GM12878 (cell line): Measurements from ENCODE around the gene BLCAP. TPM values are rescaled to one million over a fixed set of nuclear protein-coding genes. Genes with fewer than 3 reads are reported as not detected.

Experiments
- ATAC-seq: fragments of 200-7000 bp; cut with Tn5 transposase; 3 replicates; pipeline ENCODE4 v1.9.1; 2020; ENCODE audit warnings: mild to moderate bottlenecking, moderate library complexity
- BruUV-seq: library from RNA; stranded (reverse); fragments of 400-500 nt; replicated peaks from 2 replicates; lab custom pipeline; 2021; lab: Mats Ljungman, UMichigan
- CTCF ChIA-PET: fragments of 300-600 bp; sonication (Branson Sonifier 250); formaldehyde crosslinking; extraction: SDS; loops from one replicate; lab custom pipeline; 2021; ENCODE audit warnings: inconsistent platforms; lab: Yijun Ruan, JAX
- POLR2A ChIA-PET: fragments of 350-600 bp; formaldehyde crosslinking; extraction: SDS; loops from one replicate; lab custom pipeline; 2021; ENCODE audit warnings: inconsistent platforms; lab: Charles Lee
- RAD21 ChIA-PET: fragments of 300-600 bp; sonication (Branson Sonifier 250); formaldehyde crosslinking; loops from one replicate; lab custom pipeline; 2023; ENCODE audit warnings: antibody characterized with exemption; ENCODE audit not compliant: unreplicated experiment; lab: Charles Lee
- SMC1A ChIA-PET: fragments of 300-600 bp; sonication (Branson Sonifier 250); formaldehyde crosslinking; loops from one replicate; lab custom pipeline; 2023; ENCODE audit not compliant: unreplicated experiment, uncharacterized antibody; lab: Charles Lee
- DNase-seq: peaks from one replicate; pipeline ENCODE4 v3.0.0-alpha.2; 2011; ENCODE audit warnings: low read depth, low spot score
- FAIRE-seq: peaks from 3 replicates; lab custom pipeline; 2011; peaks lifted over from hg19 to GRCh38; lab: Jason Lieb, UNC
- H2AFZ ChIP-seq: 2 replicates; pipeline ENCODE4 v1.6.0; 2011; ENCODE audit warnings: low read depth, low read length, control low read depth; ENCODE audit not compliant: control insufficient read depth
- H3K27ac ChIP-seq: 2 replicates; pipeline ENCODE4 v1.5.1; 2011; ENCODE audit warnings: control low read depth; ENCODE audit not compliant: control insufficient read depth, insufficient read depth
- H3K27me3 ChIP-seq, 2 experiments: replicated peaks in 1 of 2; 2 replicates each; pipeline versions ENCODE4 v1.6.0 to v1.6.1; 2011; ENCODE audit warnings: low read length in 1 of 2; ENCODE audit not compliant: control insufficient read depth in 2 of 2, insufficient read depth in 2 of 2
- H3K36me3 ChIP-seq, 2 experiments: 2 replicates each; pipeline ENCODE4 v1.5.1; 2011; ENCODE audit warnings: low read length in 1 of 2; ENCODE audit not compliant: control insufficient read depth in 2 of 2, insufficient read depth in 2 of 2
- H3K4me1 ChIP-seq: 2 replicates; pipeline ENCODE4 v1.6.1; 2011; ENCODE audit warnings: mild to moderate bottlenecking, low read length, moderate library complexity, mixed read lengths; ENCODE audit not compliant: control insufficient read depth, insufficient read depth
- H3K4me2 ChIP-seq: 2 replicates; pipeline ENCODE4 v1.6.0; 2011; ENCODE audit warnings: control low read depth; ENCODE audit not compliant: control insufficient read depth, insufficient read depth
- H3K4me3 ChIP-seq: fragments of 200-600 bp; sonication (generic); 2 replicates; pipeline ENCODE4 v1.5.1; 2016
- H3K79me2 ChIP-seq: 2 replicates; pipeline ENCODE4 v1.6.0; 2011; ENCODE audit warnings: low read length; ENCODE audit not compliant: control insufficient read depth, insufficient read depth
- H3K9ac ChIP-seq: 2 replicates; pipeline ENCODE4 v1.8.0; 2011; ENCODE audit warnings: low read length, control low read depth, mixed read lengths; ENCODE audit not compliant: control insufficient read depth, insufficient read depth
- H3K9me3 ChIP-seq: replicated peaks from 3 replicates; pipeline ENCODE4 v1.5.1; 2011; ENCODE audit warnings: mild to moderate bottlenecking, low read length; ENCODE audit not compliant: control insufficient read depth, insufficient read depth
- H4K20me1 ChIP-seq: 2 replicates; pipeline ENCODE4 v1.6.0; 2011; ENCODE audit not compliant: control insufficient read depth, insufficient read depth
- ATF3 ChIP-seq: IDR thresholded peaks from 2 replicates; pipeline ENCODE4 v1.6.1; 2011; ENCODE audit warnings: low read depth, mild to moderate bottlenecking, low read length, moderate library complexity, borderline replicate concordance; ENCODE audit errors: extremely low read depth
- BACH1 ChIP-seq: fragments of 450-650 bp; IDR thresholded peaks from 2 replicates; pipeline ENCODE4 v1.6.1; 2017; ENCODE audit warnings: mild to moderate bottlenecking, borderline replicate concordance
- BCL3 ChIP-seq: IDR thresholded peaks from 2 replicates; pipeline ENCODE4 v1.6.1; 2011; ENCODE audit warnings: borderline replicate concordance, low read depth, mild to moderate bottlenecking, moderate library complexity, low read length; ENCODE audit not compliant: insufficient read depth, poor library complexity, severe bottlenecking
- BHLHE40 ChIP-seq, 2 experiments: fragments of 450-650 bp in 1 of 2; IDR thresholded peaks; 2 replicates each; pipeline ENCODE4 v1.6.1; 2011 to 2017; ENCODE audit warnings: low read depth in 2 of 2, borderline replicate concordance in 1 of 2, improper control_type of control experiment in 1 of 2, low read length in 1 of 2, mild to moderate bottlenecking in 1 of 2
- CREM ChIP-seq: IDR thresholded peaks from 2 replicates; pipeline ENCODE4 v1.6.1; 2014; ENCODE audit warnings: antibody characterized with exemption, low read depth
- HDGF ChIP-seq: fragments of 450-650 bp; IDR thresholded peaks from 2 replicates; pipeline ENCODE4 v1.6.1; 2016; ENCODE audit warnings: antibody characterized with exemption
- MEF2B ChIP-seq: fragments of 450-650 bp; IDR thresholded peaks from 2 replicates; pipeline ENCODE4 v1.6.1; 2018; ENCODE audit warnings: mild to moderate bottlenecking, moderate library complexity; ENCODE audit not compliant: partially characterized antibody, poor library complexity, severe bottlenecking
- NFYA ChIP-seq: IDR thresholded peaks from 2 replicates; pipeline ENCODE4 v1.6.1; 2011; ENCODE audit warnings: low read depth, mild to moderate bottlenecking, low read length, improper control_type of control experiment, borderline replicate concordance
- SMC3 ChIP-seq: IDR thresholded peaks from 2 replicates; pipeline ENCODE4 v1.6.1; 2011; ENCODE audit warnings: low read length, improper control_type of control experiment, borderline replicate concordance
- ZBTB11 ChIP-seq: fragments of 450-650 bp; formaldehyde crosslinking; IDR thresholded peaks from 2 replicates; pipeline ENCODE4 v1.5.0; 2022; ENCODE audit warnings: mild to moderate bottlenecking, missing genetic modification characterization
- ZNF687 ChIP-seq: fragments of 450-650 bp; IDR thresholded peaks from 2 replicates; pipeline ENCODE4 v1.6.1; 2017; ENCODE audit warnings: mild to moderate bottlenecking, moderate library complexity
- WGBS: methylation state at CpG from one replicate; pipeline ENCODE4 v1.1.6; 2016; ENCODE audit warnings: low lambda C conversion rate; ENCODE audit not compliant: insufficient replicate concordance, insufficient coverage; ENCODE audit errors: missing lambda C conversion rate; 5-methylcytosine and 5-hydroxymethylcytosine counted together
- in situ Hi-C: fragments of 300-500 bp; cut with MboI; formaldehyde crosslinking; loops from 9 replicates; pipeline ENCODE4 v1.14.3; 2018; ENCODE audit warnings: mixed read lengths
- intact Hi-C: fragments of 100-400 bp; cut with micrococcal nuclease; formaldehyde crosslinking; loops from one replicate; pipeline ENCODE4 v1.14.2; 2022; ENCODE audit not compliant: unreplicated experiment
- polyA plus RNA-seq, 11 experiments: library from polyadenylated mRNA; depleted of rRNA in 4 of 11; unstranded in 6 of 11; stranded (reverse) in 5 of 11; fragments of >200 nt; fragmentation: Nextera tagmentation in 4 of 11; fragmentation: Illumina TruSeq in 1 of 11; extraction: Ambion mirVana in 4 of 11; extraction: Trizol in 1 of 11; gene quantifications; 1 replicate in 1 of 11; 2 replicates in 10 of 11; pipeline versions ENCODE4 v1.2.1 to v1.2.3, GENCODE V29; 2011 to 2016; ENCODE audit warnings: inconsistent platforms in 2 of 11, missing spikeins in 2 of 11, low read depth in 1 of 11
- total RNA-seq, 4 experiments: library from RNA; depleted of rRNA in 3 of 4; stranded (reverse); fragments of >200 nt in 3 of 4; fragmentation: Illumina TruSeq in 1 of 4; extraction: Trizol in 1 of 4; gene quantifications; 2 replicates each; pipeline versions ENCODE4 v1.2.1 to v1.2.3, GENCODE V29; 2013 to 2021

BLCAP gene
- total and polyA plus RNA-seq, 10 of the 15 experiments (the other 5 are each of a cell fraction or from before 2014, with no cell fraction given) = 24.6 to 62.3 (median 47.3) TPM

- no peaks in the 10 kb centered on the region for H3K9me3 ChIP-seq
- ChIA-PET POLR2A (no interaction called here), SMC1A (interaction anchor here (1.0 to 1.3 kb wide), 2 partner anchors 11 to 240 kb away, joined by 3 to 4 read pairs; no protein-coding TSS in a partner anchor), RAD21 (no interaction called here), CTCF (no interaction called here)
- H3K36me3 ChIP-seq = peaks cover 2 to 4% of the 10 kb centered on the region in 2 experiments; a peak in 2 of 4 replicates
- intact Hi-C loops (no loop called here), in situ Hi-C loops (no loop called here)
- WGBS = 89% methylated on average over 6 of the region's 7 CpGs
- no peak for DNase-seq
- H2AFZ ChIP-seq = no peak overlapping the region
- H3K4me1 ChIP-seq = 0 out of 2 replicates have a peak, but pooled peaks cover 3% of the 10 kb centered on the region
- H3K27ac ChIP-seq = no peak overlapping the region
- BruUV-seq = no TSS peak
- no peak for ATAC-seq
- no peak overlapping the region for H3K4me3 ChIP-seq
- no peaks in the 10 kb centered on the region for H3K79me2 ChIP-seq
- no peak for FAIRE-seq
- no peak overlapping the region for H3K4me2 ChIP-seq
- H4K20me1 ChIP-seq = no peaks in the 10 kb centered on the region
- H3K9ac ChIP-seq = no peak overlapping the region
- no peaks in the 10 kb centered on the region for H3K27me3 ChIP-seq
- no peak for TF ChIP-seq CREM
- TF ChIP-seq ZBTB11 (CRISPR knock-in tag) = no peak
- no peak for TF ChIP-seq BHLHE40 (IDR thresholded peaks at IDR 0.05; ENCODE audit: borderline replicate concordance in 1 of 2, low read depth in 2 of 2, low read length in 1 of 2)
- no peak for TF ChIP-seq BCL3
- no peak for TF ChIP-seq ZNF687
- no peak for TF ChIP-seq NFYA
- TF ChIP-seq BACH1 = no peak
- no peak for TF ChIP-seq HDGF
- no peak for TF ChIP-seq MEF2B
- no peak for TF ChIP-seq SMC3
- TF ChIP-seq ATF3 = no peak
These were observed 22.2 kb downstream of the BLCAP start for GRCh38 chr20:37505263-37506151.
